Measurements from ENCODE around the gene FBXL22.

Gene FBXL22

DNA sequence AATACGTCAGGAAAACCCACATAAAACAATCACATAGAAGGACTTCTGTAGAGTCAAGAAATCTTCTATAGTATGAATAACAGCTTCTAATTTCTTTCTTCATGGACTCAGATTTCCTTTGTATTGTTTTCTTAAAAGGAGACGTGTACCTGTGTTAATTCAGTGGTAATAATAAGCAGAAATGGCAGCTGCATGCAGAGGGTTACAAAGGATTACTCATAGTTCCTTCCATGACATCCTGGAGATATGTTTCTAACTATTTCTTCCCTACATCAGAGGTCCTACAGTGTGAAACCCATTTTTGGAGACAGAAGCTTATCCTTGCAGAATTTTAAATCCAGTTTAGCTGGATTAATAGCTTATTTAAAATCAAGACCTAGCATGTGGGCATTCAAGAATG, 36.1 kb downstream of the FBXL22 start:
- Histone ChIP-seq H3K27ac (ENCODE audit: low read length) (no peak overlapping the region), H3K4me3 (ENCODE audit: low read length) (no peak overlapping the region), H3K4me2 (ENCODE audit: low read length) (no peak overlapping the region), H3K9me3 (ENCODE audit: insufficient read depth, low read length) (no peaks in the 10 kb centered on the region), H3K4me1 (ENCODE audit: low read length) (peaks cover 6% of the 10 kb centered on the region), H2AFZ (ENCODE audit: low read depth, low read length) (no peak overlapping the region), H4K20me1 (ENCODE audit: insufficient read depth, low read length) (no peaks in the 10 kb centered on the region), H3K27me3 (ENCODE audit: low read depth, low read length) (no peaks in the 10 kb centered on the region), H3K36me3 (replicated peaks; ENCODE audit: low read depth, low read length) (peaks cover 48% of the 10 kb centered on the region), H3K79me2 (ENCODE audit: low read length) (no peaks in the 10 kb centered on the region), H3K9ac (ENCODE audit: low read length) (no peak overlapping the region)
- TF ChIP-seq EZH2phosphoT487 (IDR thresholded peaks at IDR 0.05; ENCODE audit: low read depth): no peak
- TF ChIP-seq, protein P1, sequence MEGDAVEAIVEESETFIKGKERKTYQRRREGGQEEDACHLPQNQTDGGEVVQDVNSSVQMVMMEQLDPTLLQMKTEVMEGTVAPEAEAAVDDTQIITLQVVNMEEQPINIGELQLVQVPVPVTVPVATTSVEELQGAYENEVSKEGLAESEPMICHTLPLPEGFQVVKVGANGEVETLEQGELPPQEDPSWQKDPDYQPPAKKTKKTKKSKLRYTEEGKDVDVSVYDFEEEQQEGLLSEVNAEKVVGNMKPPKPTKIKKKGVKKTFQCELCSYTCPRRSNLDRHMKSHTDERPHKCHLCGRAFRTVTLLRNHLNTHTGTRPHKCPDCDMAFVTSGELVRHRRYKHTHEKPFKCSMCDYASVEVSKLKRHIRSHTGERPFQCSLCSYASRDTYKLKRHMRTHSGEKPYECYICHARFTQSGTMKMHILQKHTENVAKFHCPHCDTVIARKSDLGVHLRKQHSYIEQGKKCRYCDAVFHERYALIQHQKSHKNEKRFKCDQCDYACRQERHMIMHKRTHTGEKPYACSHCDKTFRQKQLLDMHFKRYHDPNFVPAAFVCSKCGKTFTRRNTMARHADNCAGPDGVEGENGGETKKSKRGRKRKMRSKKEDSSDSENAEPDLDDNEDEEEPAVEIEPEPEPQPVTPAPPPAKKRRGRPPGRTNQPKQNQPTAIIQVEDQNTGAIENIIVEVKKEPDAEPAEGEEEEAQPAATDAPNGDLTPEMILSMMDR (IDR thresholded peaks at IDR 0.05; ENCODE audit: low read depth, low read length): no peak

DNA sequence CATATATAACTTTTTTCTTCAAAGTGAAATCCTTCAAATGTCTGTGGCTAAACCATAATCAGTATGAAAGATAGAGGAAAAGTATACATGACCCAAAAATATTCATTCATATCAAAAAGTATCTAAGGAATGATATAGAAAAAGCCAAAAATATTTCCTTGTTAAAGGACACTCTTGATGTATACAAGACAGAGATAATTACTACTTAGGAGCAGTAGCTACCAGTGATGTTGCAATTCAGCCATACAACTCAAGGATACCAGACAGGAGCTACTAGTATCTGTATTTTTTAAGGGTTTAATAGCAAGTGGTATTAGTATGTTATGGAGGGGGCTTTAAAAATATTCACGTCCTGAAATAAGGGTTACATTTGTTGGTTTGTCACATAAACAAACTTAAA, 37.0 kb downstream of the FBXL22 start:
- TF ChIP-seq EZH2phosphoT487 (IDR thresholded peaks at IDR 0.05; ENCODE audit: low read depth): no peak
- TF ChIP-seq, protein P1 (IDR thresholded peaks at IDR 0.05; ENCODE audit: low read depth, low read length): no peak
- H3K36me3 ChIP-seq (replicated peaks; ENCODE audit: low read depth, low read length): peaks cover 47% of the 10 kb centered on the region
- H3K79me2 ChIP-seq (ENCODE audit: low read length): no peaks in the 10 kb centered on the region
- H2AFZ ChIP-seq (ENCODE audit: low read depth, low read length): no peak overlapping the region
- H3K4me2 ChIP-seq (ENCODE audit: low read length): no peak overlapping the region
- H4K20me1 ChIP-seq (ENCODE audit: insufficient read depth, low read length): no peaks in the 10 kb centered on the region
- no peaks in the 10 kb centered on the region for H3K27me3 ChIP-seq (ENCODE audit: low read depth, low read length)
- H3K4me3 ChIP-seq (ENCODE audit: low read length): no peak overlapping the region
- H3K27ac ChIP-seq (ENCODE audit: low read length): no peak overlapping the region
- H3K9me3 ChIP-seq (ENCODE audit: insufficient read depth, low read length): no peaks in the 10 kb centered on the region
- H3K4me1 ChIP-seq (ENCODE audit: low read length): peaks cover 14% of the 10 kb centered on the region
- no peak overlapping the region for H3K9ac ChIP-seq (ENCODE audit: low read length)

DNA sequence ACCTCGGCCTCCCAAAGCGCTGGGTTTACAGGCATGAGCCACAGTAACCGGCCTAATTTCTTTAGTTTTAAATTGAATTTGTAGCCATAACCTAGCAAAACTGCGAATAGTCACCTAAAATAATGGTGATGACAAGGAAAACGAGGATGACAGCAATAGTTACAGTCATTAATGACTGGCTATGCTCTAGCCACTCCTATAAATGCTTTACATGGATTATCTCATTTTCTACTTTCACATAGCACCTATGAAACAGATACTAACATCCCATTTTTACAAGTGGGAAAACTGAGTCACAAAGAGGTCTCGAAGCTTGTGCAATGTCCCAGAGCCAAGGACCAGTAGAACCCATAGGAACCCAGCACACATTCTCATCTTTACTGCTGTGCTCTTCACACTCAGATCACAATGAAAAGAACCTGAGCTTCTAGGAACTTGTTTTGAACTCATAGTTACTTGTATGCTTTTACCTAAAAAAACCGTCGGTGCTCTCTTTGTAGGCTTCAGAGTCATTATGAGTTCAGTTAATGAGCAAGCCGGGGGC, 39.4 kb downstream of the FBXL22 start:
- Histone ChIP-seq H3K79me2 (ENCODE audit: low read length) (no peaks in the 10 kb centered on the region), H4K20me1 (ENCODE audit: insufficient read depth, low read length) (no peaks in the 10 kb centered on the region), H3K9me3 (ENCODE audit: insufficient read depth, low read length) (no peaks in the 10 kb centered on the region), H3K27ac (ENCODE audit: low read length) (no peak overlapping the region), H3K4me2 (ENCODE audit: low read length) (no peak overlapping the region), H3K36me3 (replicated peaks; ENCODE audit: low read depth, low read length) (peaks cover 56% of the 10 kb centered on the region), H3K4me3 (ENCODE audit: low read length) (no peak overlapping the region), H3K9ac (ENCODE audit: low read length) (no peak overlapping the region), H3K27me3 (ENCODE audit: low read depth, low read length) (no peaks in the 10 kb centered on the region), H3K4me1 (ENCODE audit: low read length) (peaks cover 18% of the 10 kb centered on the region), H2AFZ (ENCODE audit: low read depth, low read length) (no peak overlapping the region)
- TF ChIP-seq, protein P1 (IDR thresholded peaks at IDR 0.05; ENCODE audit: low read depth, low read length): no peak
- TF ChIP-seq EZH2phosphoT487 (IDR thresholded peaks at IDR 0.05; ENCODE audit: low read depth): no peak

DNA sequence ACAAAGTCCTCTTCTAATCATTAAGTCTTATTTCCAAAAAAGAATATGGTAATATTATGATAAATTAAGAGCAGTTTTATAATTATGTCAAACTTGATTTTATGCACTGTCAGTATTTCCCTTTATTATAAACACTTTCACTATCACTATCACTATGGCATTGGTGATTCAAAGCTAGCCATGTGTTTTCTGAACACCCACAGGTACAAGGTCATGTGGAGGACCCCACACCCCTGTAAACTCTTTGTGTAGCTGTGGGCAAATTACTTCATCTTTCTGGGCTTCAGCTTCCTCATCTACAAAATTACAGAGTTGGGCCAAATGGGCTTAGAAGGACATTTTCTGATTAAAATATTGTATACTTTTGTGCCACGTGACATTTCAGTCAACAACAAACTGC, 41.7 kb downstream of the FBXL22 start:
- Histone ChIP-seq H3K36me3 (replicated peaks; ENCODE audit: low read depth, low read length) (peaks cover 48% of the 10 kb centered on the region), H3K9me3 (ENCODE audit: insufficient read depth, low read length) (no peaks in the 10 kb centered on the region)

More for the DNA sequence above, 41.7 kb downstream of the FBXL22 start:
- Histone ChIP-seq H3K9ac (ENCODE audit: low read length) (no peak overlapping the region), H2AFZ (ENCODE audit: low read depth, low read length) (no peak overlapping the region), H4K20me1 (ENCODE audit: insufficient read depth, low read length) (no peaks in the 10 kb centered on the region), H3K27ac (ENCODE audit: low read length) (no peak overlapping the region), H3K4me3 (ENCODE audit: low read length) (no peak overlapping the region), H3K27me3 (ENCODE audit: low read depth, low read length) (no peaks in the 10 kb centered on the region), H3K79me2 (ENCODE audit: low read length) (no peaks in the 10 kb centered on the region), H3K4me1 (ENCODE audit: low read length) (peaks cover 13% of the 10 kb centered on the region), H3K4me2 (ENCODE audit: low read length) (no peak overlapping the region)
- TF ChIP-seq, protein P1 (IDR thresholded peaks at IDR 0.05; ENCODE audit: low read depth, low read length): no peak
- no peak for TF ChIP-seq EZH2phosphoT487 (IDR thresholded peaks at IDR 0.05; ENCODE audit: low read depth)
